CD4-positive, alpha-beta T cell treated with Interleukin-6 at 100 ng/mL for 8 hours (primary cell): Measurements from ENCODE around the gene NACA.
A peak's percentile ranks its signal among the peaks of the same experiment; 100 is the strongest.

Experiments
- DNase-seq: peaks from one replicate; pipeline ENCODE4 v3.0.0-alpha.2; 2020; ENCODE audit warnings: mixed read lengths, low spot score

Gene NACA

GRCh38 chr12:56687223-56688128, 37.6 kb downstream of the NACA start:
- DNase-seq: peak; percentile 51

DNA sequence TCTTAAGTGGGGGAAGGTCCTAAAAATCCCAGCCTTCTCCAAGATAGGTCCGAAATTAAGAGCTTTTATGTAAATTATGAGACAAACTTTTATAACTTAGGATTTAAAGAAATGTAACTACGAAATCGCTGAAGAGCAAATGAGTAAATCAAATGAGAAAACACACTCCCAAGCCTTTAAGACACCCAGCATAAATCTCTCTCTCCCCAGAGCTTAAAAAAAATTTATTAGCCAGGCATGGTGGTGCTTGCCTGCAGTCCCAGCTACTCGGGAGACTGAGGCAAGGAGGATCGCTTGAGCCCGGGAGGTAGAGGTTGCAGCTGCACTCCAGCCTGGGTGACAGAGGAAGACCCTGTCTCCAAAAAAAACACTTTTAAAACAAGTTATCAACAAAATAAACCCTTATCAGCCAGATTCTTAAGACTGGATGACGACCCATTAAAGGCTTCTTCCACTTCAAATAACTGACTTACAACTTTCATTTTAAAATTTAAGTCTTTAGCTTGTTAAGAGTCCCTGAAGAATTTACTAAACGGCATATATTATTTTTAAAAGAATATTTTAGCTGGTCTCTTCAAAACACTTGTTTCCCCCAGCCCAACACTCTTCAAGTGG, 40.2 kb downstream of the NACA start:
- DNase-seq: no peak

DNA sequence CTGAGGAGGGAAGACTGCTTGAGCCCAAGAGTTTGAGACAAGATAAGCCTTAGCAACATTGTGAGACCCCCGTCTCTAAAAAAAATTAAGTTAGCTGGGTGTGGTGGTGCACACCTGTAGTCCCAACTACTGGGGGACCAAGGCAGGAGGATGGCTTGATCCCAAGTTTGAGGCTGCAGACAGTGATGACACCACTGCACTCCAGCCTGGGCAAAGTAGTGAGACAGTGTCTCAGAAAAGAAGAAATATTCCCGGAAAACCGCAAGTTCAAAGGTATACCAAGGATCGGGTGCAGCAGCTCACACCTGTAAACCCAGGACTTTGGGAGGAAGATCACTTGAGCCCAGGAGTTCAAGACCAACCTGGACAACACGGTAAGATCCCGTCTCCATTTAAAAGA, 42.8 kb downstream of the NACA start:
- no peak for DNase-seq

DNA sequence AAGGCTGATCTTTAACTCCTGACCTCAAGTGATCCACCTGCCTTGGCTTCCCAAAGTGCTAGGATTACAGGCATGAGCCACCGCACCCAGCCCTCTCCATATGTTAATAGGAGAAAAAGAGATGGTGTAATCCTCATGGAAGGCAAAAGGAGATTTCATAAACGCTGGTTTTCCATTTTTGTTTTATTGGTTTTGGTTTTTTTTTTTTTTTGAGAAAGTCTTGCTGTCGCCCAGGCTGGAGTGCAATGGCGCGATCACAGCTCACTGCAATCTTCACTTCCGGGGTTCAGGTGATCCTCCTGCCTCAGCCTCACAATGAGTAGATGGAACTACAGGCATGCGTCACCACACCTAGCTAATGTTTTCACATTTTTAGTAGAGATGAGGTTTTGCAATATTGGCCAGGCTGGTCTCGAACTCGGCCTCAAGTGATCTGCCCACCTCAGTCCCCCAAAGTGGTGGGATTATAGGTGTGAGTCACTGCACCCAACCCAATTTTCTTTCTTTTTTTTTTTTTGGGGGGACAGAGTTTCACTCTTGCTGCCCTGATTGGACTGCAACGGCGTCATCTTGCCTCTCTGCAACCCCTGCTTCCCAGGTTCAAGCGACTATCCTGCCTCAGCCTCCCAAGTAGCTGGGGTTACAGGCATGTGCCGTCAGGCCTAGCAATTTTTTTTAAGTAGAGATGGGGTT, 45.1 kb downstream of the NACA start:
- no peak for DNase-seq

DNA sequence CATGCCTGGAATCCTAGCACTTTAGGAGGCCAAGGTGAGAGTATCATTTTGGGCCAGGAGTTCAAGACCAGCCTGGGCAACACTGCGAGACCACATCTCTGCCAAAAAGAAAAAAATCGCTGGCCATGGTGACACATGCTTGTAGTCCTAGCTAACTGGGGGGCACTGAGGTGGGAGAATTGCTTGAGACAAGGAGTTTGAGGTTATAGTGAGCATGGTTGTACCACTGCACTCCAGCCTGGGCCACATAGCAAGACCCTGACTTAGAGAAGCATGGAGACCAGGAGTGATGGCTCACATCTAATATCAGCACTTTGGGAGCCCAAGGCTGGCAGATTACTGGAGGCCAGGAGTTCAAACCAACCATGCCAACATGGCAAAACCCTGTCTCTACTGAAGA, 46.2 kb downstream of the NACA start:
- DNase-seq: no peak

- no peak for DNase-seq
Measured at GRCh38 chr12:56677680-56678079, 47.4 kb downstream of the NACA start.

- DNase-seq: no peak
Measured at GRCh38 chr12:56676851-56677580, 48.1 kb downstream of the NACA start.

DNA sequence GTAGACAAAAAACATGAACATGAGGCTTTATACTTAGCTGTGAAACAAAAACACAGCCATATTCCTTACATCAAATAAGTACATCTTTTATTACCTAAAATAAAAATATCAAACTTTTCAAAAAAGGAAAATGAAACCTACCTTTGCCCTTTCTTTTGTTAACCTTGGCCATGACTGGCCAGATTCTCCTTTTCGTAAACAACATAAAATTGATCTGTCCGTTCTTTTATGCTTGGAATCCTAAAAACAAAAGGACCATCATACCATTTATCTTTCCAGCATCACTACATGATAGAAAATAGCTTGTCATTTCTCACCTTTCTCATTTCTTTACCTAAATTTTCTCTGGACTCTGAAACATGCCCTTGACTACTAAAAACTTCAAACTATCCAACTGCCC, 53.5 kb downstream of the NACA start:
- DNase-seq: no peak

GRCh38 chr12:56670836-56671235, 54.3 kb downstream of the NACA start:
- DNase-seq: no peak

DNA sequence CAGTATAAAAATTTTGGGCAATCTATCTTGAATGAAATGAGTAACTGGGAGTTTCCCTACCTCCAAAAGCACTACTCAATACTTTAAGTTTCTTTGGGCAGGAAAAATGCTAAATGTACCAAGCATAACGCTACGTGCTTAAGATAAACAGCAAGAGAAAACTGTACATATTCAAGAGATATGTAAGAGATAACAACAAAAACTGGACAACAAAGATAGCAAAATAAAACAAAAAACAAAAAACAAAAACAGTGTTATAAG, 57.0 kb downstream of the NACA start:
- DNase-seq: no peak
